ENCODE results near the gene RGS6.

The RGS6 gene

DNA sequence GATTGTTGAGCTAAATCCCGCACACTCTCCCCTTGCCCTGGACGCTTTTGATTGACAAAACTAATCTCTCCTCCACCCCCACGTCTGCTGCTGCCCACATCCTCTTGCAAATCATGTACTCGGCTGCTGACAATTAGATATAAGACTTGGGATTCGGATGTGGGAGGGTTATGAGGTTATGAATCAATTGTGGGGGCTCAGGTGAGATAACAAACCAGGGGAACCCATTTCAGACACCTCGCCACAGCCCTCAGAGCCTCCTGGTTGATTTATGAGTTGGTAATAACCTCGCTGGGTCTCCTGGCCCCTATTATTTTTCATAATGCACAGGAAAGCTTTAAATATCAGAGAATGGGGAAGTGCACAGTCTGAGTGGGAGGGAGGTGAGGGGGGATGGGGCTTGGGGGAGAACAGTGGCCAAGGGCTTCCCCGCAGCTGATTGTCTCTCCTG, 511.8 kb downstream of the RGS6 start:
- no peak overlapping the region for H4K8ac ChIP-seq (ENCODE audit: low read length)
- no peak overlapping the region for H2AK5ac ChIP-seq (ENCODE audit: low read length, severe bottlenecking)
- H3K4me1 ChIP-seq (ENCODE audit: control insufficient read depth, insufficient read depth, low read depth, low read length) = no peaks in the 10 kb centered on the region
- H4K91ac ChIP-seq (ENCODE audit: low read length) = no peak overlapping the region
- WGBS = 85% methylated on average over 7 of the region's 8 CpGs
- no peaks in the 10 kb centered on the region for H3K79me1 ChIP-seq (replicated peaks; ENCODE audit: low read length, poor library complexity, severe bottlenecking)
- H3K4ac ChIP-seq (ENCODE audit: low read depth in 1 of 2, low read length in 2 of 2) = no peak overlapping the region
- no peak overlapping the region for H3K9ac ChIP-seq (ENCODE audit: low read length)
- H3K27me3 ChIP-seq (ENCODE audit: control insufficient read depth in 1 of 2, insufficient read depth in 1 of 2, low read length in 2 of 2) = peaks cover 11 to 30% of the 10 kb centered on the region in 2 experiments
- no peaks in the 10 kb centered on the region for H3K9me3 ChIP-seq (ENCODE audit: control insufficient read depth, low read length)
- no peak overlapping the region for H3K27ac ChIP-seq (ENCODE audit: low read length, poor library complexity, severe bottlenecking)
- DNase-seq = no peak
- H3K36me3 ChIP-seq (ENCODE audit: control insufficient read depth in 1 of 2, insufficient read depth in 2 of 2, low read depth in 1 of 2, low read length in 2 of 2) = no peaks in the 10 kb centered on the region
- H3K4me2 ChIP-seq (ENCODE audit: low read length, poor library complexity, severe bottlenecking) = no peak overlapping the region
- no peak overlapping the region for H3K23ac ChIP-seq (ENCODE audit: low read length in 2 of 2)
- no peak overlapping the region for H2BK120ac ChIP-seq (ENCODE audit: low read depth, low read length)
- H2BK12ac ChIP-seq (ENCODE audit: low read length in 2 of 2) = no peak overlapping the region
- no peak overlapping the region for H3K18ac ChIP-seq (ENCODE audit: low read depth in 1 of 2, low read length in 2 of 2)
- H3K14ac ChIP-seq (ENCODE audit: low read length in 2 of 2) = no peak overlapping the region
- H2BK5ac ChIP-seq (ENCODE audit: low read depth, low read length, poor library complexity, severe bottlenecking) = no peak overlapping the region
- H3K4me3 ChIP-seq (ENCODE audit: insufficient read depth in 1 of 2, low read depth in 1 of 2, low read length in 2 of 2) = no peak overlapping the region
- H2AFZ ChIP-seq (ENCODE audit: low read depth, low read length) = no peak overlapping the region
- no peak overlapping the region for H2BK15ac ChIP-seq (ENCODE audit: low read depth, poor library complexity, severe bottlenecking)

DNA sequence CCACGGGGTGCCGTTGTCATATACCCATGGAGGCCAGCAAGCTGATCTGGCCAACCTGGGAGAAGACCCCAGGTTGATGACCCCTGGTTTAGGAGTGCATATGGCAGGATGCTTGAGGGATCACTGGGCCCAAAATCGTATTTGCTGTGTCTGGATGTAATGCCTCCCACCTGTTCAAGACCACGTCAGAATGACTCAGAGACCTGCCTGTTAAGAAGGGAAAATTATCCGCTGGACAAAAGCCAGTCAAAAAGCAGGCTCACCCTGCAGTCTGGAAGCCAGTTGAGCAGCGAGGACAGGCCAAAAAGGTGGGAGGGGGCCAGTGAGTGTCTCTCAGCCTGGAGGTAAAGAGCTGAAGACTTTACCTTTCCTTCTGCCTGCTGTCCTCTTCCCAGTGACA, 512.5 kb downstream of the RGS6 start:
- Histone ChIP-seq H2AK5ac (ENCODE audit: low read length, severe bottlenecking) (no peak overlapping the region), H3K27me3 (ENCODE audit: control insufficient read depth in 1 of 2, insufficient read depth in 1 of 2, low read length in 2 of 2) (peaks cover 4 to 24% of the 10 kb centered on the region in 2 experiments), H3K27ac (ENCODE audit: low read length, poor library complexity, severe bottlenecking) (no peak overlapping the region), H2BK5ac (ENCODE audit: low read depth, low read length, poor library complexity, severe bottlenecking) (no peak overlapping the region), H3K9me3 (ENCODE audit: control insufficient read depth, low read length) (no peaks in the 10 kb centered on the region), H3K4ac (ENCODE audit: low read depth in 1 of 2, low read length in 2 of 2) (no peak overlapping the region), H3K4me1 (ENCODE audit: control insufficient read depth, insufficient read depth, low read depth, low read length) (no peaks in the 10 kb centered on the region), H2BK15ac (ENCODE audit: low read depth, poor library complexity, severe bottlenecking) (no peak overlapping the region), H4K91ac (ENCODE audit: low read length) (no peak overlapping the region), H3K18ac (ENCODE audit: low read depth in 1 of 2, low read length in 2 of 2) (no peak overlapping the region), H3K23ac (ENCODE audit: low read length in 2 of 2) (no peak overlapping the region), H2BK120ac (ENCODE audit: low read depth, low read length) (no peak overlapping the region), H2AFZ (ENCODE audit: low read depth, low read length) (no peak overlapping the region), H3K79me1 (replicated peaks; ENCODE audit: low read length, poor library complexity, severe bottlenecking) (no peaks in the 10 kb centered on the region), H2BK12ac (ENCODE audit: low read length in 2 of 2) (no peak overlapping the region), H3K4me2 (ENCODE audit: low read length, poor library complexity, severe bottlenecking) (no peak overlapping the region), H3K14ac (ENCODE audit: low read length in 2 of 2) (no peak overlapping the region), H3K36me3 (ENCODE audit: control insufficient read depth in 1 of 2, insufficient read depth in 2 of 2, low read depth in 1 of 2, low read length in 2 of 2) (no peaks in the 10 kb centered on the region), H3K9ac (ENCODE audit: low read length) (no peak overlapping the region), H3K4me3 (ENCODE audit: insufficient read depth in 1 of 2, low read depth in 1 of 2, low read length in 2 of 2) (no peak overlapping the region), H4K8ac (ENCODE audit: low read length) (no peak overlapping the region)
- WGBS = 77% methylated on average over 6 of the region's 6 CpGs
- DNase-seq = no peak

DNA sequence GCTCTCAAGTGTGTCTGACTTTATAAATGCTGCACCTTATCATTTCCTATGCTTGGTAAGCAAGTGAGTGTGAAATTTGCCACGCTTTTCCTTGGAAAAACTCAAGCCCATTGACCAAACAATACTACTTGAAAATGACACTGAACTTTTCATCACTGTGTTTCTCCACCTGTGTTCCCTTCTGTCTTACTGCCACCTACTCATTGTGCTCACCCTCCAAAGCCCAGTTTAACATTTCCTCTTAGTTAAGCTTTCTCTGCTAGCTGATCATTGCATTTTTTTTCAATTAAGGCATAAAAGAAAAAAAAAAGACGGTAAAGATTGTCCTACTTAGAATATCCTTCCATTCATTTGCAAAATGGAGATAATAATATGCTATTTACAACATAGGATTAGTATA, 516.0 kb downstream of the RGS6 start:
- Histone ChIP-seq H2AFZ (ENCODE audit: low read depth, low read length) (no peak overlapping the region), H3K23ac (ENCODE audit: low read length in 2 of 2) (no peak overlapping the region), H3K4me3 (ENCODE audit: insufficient read depth in 1 of 2, low read depth in 1 of 2, low read length in 2 of 2) (no peak overlapping the region), H3K27me3 (ENCODE audit: control insufficient read depth in 1 of 2, insufficient read depth in 1 of 2, low read length in 2 of 2) (peaks cover 2 to 11% of the 10 kb centered on the region in 2 experiments), H2BK5ac (ENCODE audit: low read depth, low read length, poor library complexity, severe bottlenecking) (no peak overlapping the region), H3K9ac (ENCODE audit: low read length) (no peak overlapping the region), H3K79me1 (replicated peaks; ENCODE audit: low read length, poor library complexity, severe bottlenecking) (no peaks in the 10 kb centered on the region), H3K36me3 (ENCODE audit: control insufficient read depth in 1 of 2, insufficient read depth in 2 of 2, low read depth in 1 of 2, low read length in 2 of 2) (no peaks in the 10 kb centered on the region), H3K14ac (ENCODE audit: low read length in 2 of 2) (no peak overlapping the region), H3K4me2 (ENCODE audit: low read length, poor library complexity, severe bottlenecking) (no peak overlapping the region), H2BK15ac (ENCODE audit: low read depth, poor library complexity, severe bottlenecking) (no peak overlapping the region), H3K9me3 (ENCODE audit: control insufficient read depth, low read length) (no peaks in the 10 kb centered on the region), H3K4me1 (ENCODE audit: control insufficient read depth, insufficient read depth, low read depth, low read length) (peaks cover 6% of the 10 kb centered on the region), H3K4ac (ENCODE audit: low read depth in 1 of 2, low read length in 2 of 2) (no peak overlapping the region), H4K8ac (ENCODE audit: low read length) (no peak overlapping the region), H2BK120ac (ENCODE audit: low read depth, low read length) (no peak overlapping the region), H3K18ac (ENCODE audit: low read depth in 1 of 2, low read length in 2 of 2) (no peak overlapping the region), H4K91ac (ENCODE audit: low read length) (no peak overlapping the region), H2AK5ac (ENCODE audit: low read length, severe bottlenecking) (no peak overlapping the region), H2BK12ac (ENCODE audit: low read length in 2 of 2) (no peak overlapping the region), H3K27ac (ENCODE audit: low read length, poor library complexity, severe bottlenecking) (no peak overlapping the region)
- 80% methylated on average over 1 of the region's 2 CpGs for WGBS
- no peak for DNase-seq

DNA sequence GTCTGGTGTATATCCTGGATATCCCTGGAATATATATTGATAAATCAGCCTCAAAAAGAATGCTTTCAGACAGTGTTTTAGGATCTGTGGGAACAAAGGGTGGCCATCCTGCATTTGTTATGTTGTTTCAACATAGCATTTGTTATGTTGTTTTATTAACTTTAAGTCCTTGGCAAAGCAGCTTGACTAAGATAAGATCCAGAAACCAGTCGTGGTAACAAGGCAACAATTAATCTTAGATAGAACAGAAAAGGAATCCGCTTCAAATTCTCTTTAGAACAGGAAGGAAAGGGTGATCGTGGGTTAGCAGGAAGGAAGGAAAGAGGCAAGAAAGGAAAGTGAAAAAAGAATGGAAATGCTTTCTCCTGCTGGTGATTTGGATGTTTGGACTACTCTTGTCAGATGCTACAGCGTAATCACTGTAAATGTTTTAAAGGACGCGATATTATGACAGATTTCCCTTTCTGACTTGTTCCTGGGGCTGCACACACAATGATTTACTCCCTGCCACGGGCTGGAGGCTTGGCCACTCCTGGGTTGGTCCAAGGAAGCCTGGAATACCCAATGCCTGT, 518.3 kb downstream of the RGS6 start:
- no peak for DNase-seq
- Histone ChIP-seq H2BK15ac (ENCODE audit: low read depth, poor library complexity, severe bottlenecking) (no peak overlapping the region), H4K91ac (ENCODE audit: low read length) (no peak overlapping the region), H2AK5ac (ENCODE audit: low read length, severe bottlenecking) (no peak overlapping the region), H3K4ac (ENCODE audit: low read depth in 1 of 2, low read length in 2 of 2) (no peak overlapping the region), H3K4me3 (ENCODE audit: insufficient read depth in 1 of 2, low read depth in 1 of 2, low read length in 2 of 2) (no peak overlapping the region), H3K4me1 (ENCODE audit: control insufficient read depth, insufficient read depth, low read depth, low read length) (peaks cover 6% of the 10 kb centered on the region), H2BK5ac (ENCODE audit: low read depth, low read length, poor library complexity, severe bottlenecking) (no peak overlapping the region), H3K9ac (ENCODE audit: low read length) (no peak overlapping the region), H3K36me3 (ENCODE audit: control insufficient read depth in 1 of 2, insufficient read depth in 2 of 2, low read depth in 1 of 2, low read length in 2 of 2) (no peaks in the 10 kb centered on the region), H3K9me3 (ENCODE audit: control insufficient read depth, low read length) (no peaks in the 10 kb centered on the region), H3K4me2 (ENCODE audit: low read length, poor library complexity, severe bottlenecking) (no peak overlapping the region), H3K27me3 (ENCODE audit: control insufficient read depth in 1 of 2, insufficient read depth in 1 of 2, low read length in 2 of 2) (peaks cover 0 to 15% of the 10 kb centered on the region in 2 experiments), H2AFZ (ENCODE audit: low read depth, low read length) (peak overlapping the region; percentile 70), H2BK120ac (ENCODE audit: low read depth, low read length) (no peak overlapping the region), H3K27ac (ENCODE audit: low read length, poor library complexity, severe bottlenecking) (no peak overlapping the region), H4K8ac (ENCODE audit: low read length) (no peak overlapping the region), H3K23ac (ENCODE audit: low read length in 2 of 2) (no peak overlapping the region), H3K18ac (ENCODE audit: low read depth in 1 of 2, low read length in 2 of 2) (peak overlapping the region; percentile 34 to 86), H2BK12ac (ENCODE audit: low read length in 2 of 2) (no peak overlapping the region), H3K14ac (ENCODE audit: low read length in 2 of 2) (peak overlapping the region in 1 of 2 experiments; percentile 86), H3K79me1 (replicated peaks; ENCODE audit: low read length, poor library complexity, severe bottlenecking) (no peaks in the 10 kb centered on the region)
- WGBS = 52% methylated on average over 7 of the region's 7 CpGs
